Mesothelial cell of epicardium (in vitro differentiated cells): ENCODE results near the gene DIPK2B. TPM values are rescaled to one million over a fixed set of nuclear protein-coding genes. Genes with fewer than 3 reads are reported as not detected.

Experiments
- DNase-seq, 2 experiments: peaks; one replicate each; pipeline ENCODE4 v3.0.0; 2021; ENCODE audit warnings: low spot score in 2 of 2; ENCODE audit not compliant: unreplicated experiment in 2 of 2
- H3K27ac Mint-ChIP-seq: 2 replicates; pipeline ENCODE4 v1.8.0; 2021; ENCODE audit warnings: mixed read lengths
- H3K27me3 Mint-ChIP-seq: 2 replicates; pipeline ENCODE4 v1.8.0; 2021; ENCODE audit warnings: low read depth, mixed read lengths
- H3K36me3 Mint-ChIP-seq: 2 replicates; pipeline ENCODE4 v1.8.0; 2021; ENCODE audit warnings: mixed read lengths
- H3K4me1 Mint-ChIP-seq: 2 replicates; pipeline ENCODE4 v1.8.0; 2021; ENCODE audit warnings: mixed read lengths
- H3K4me3 Mint-ChIP-seq: 2 replicates; pipeline ENCODE4 v1.8.0; 2021; ENCODE audit warnings: mild to moderate bottlenecking, moderate library complexity, mixed read lengths
- H3K9me3 Mint-ChIP-seq: 2 replicates; pipeline ENCODE4 v1.8.0; 2021; ENCODE audit warnings: mixed read lengths
- CTCF ChIP-seq: fragments of 200-600 bp; sonication (generic); IDR thresholded peaks from one replicate; pipeline ENCODE4 v1.5.0; 2021; ENCODE audit warnings: antibody characterized with exemption; ENCODE audit not compliant: unreplicated experiment
- total RNA-seq: library from RNA; stranded (reverse); gene quantifications from 3 replicates; pipeline ENCODE4 v1.2.1, GENCODE V29; 2021

The DIPK2B gene
- total RNA-seq, 1 donor from 2014 or later, result not detected

- TF ChIP-seq CTCF, result no peak
- Mint-ChIP-seq H3K9me3 (peaks cover 30% of the 10 kb centered on the region), H3K36me3 (no peaks in the 10 kb centered on the region), H3K4me1 (no peaks in the 10 kb centered on the region), H3K27ac (no peak overlapping the region), H3K4me3 (no peak overlapping the region), H3K27me3 (no peaks in the 10 kb centered on the region)
- no peak for DNase-seq
These were observed 43.0 kb downstream of the DIPK2B start for GRCh38 chrX:45157647-45158046.

- no peak overlapping the region for H3K4me3 Mint-ChIP-seq
- no peak for TF ChIP-seq CTCF
- DNase-seq, result no peak
- H3K9me3 Mint-ChIP-seq, result peaks cover 20% of the 10 kb centered on the region
- H3K36me3 Mint-ChIP-seq, result no peaks in the 10 kb centered on the region
- H3K27ac Mint-ChIP-seq, result no peak overlapping the region
- H3K27me3 Mint-ChIP-seq, result no peaks in the 10 kb centered on the region
- no peaks in the 10 kb centered on the region for H3K4me1 Mint-ChIP-seq
These were observed 46.2 kb downstream of the DIPK2B start for GRCh38 chrX:45154462-45154861.

- no peak overlapping the region for H3K27ac Mint-ChIP-seq
- H3K27me3 Mint-ChIP-seq, result no peaks in the 10 kb centered on the region
- DNase-seq, result no peak
- TF ChIP-seq CTCF, result no peak
- no peaks in the 10 kb centered on the region for H3K36me3 Mint-ChIP-seq
- H3K4me1 Mint-ChIP-seq, result no peaks in the 10 kb centered on the region
- peaks cover 16% of the 10 kb centered on the region for H3K9me3 Mint-ChIP-seq
- H3K4me3 Mint-ChIP-seq, result no peak overlapping the region
These were observed 46.7 kb downstream of the DIPK2B start for GRCh38 chrX:45154033-45154360.
